Smooth muscle cell (in vitro differentiated cells): ENCODE results near the gene MRPS2. TPM values are rescaled to one million over a fixed set of nuclear protein-coding genes. Genes with fewer than 3 reads are reported as not detected.

Experiments
- DNase-seq: peaks from one replicate; lab custom pipeline; 2025; ENCODE audit not compliant: unreplicated experiment; lab: John Stamatoyannopoulos, UW
- H2AFZ ChIP-seq: fragments of 200-600 bp; sonication (generic); 2 replicates; pipeline ENCODE4 v1.6.0; 2016; ENCODE audit warnings: antibody characterized with exemption, low read depth, mild to moderate bottlenecking
- H3F3A ChIP-seq: fragments of 200-600 bp; sonication (generic); 2 replicates; pipeline ENCODE4 v1.6.0; 2017; ENCODE audit warnings: antibody characterized with exemption, low read depth
- H3K27ac ChIP-seq: fragments of 200-600 bp; sonication (generic); 2 replicates; pipeline ENCODE4 v1.5.1; 2016; ENCODE audit warnings: low read depth, mild to moderate bottlenecking
- H3K27me3 ChIP-seq: fragments of 200-600 bp; sonication (generic); 2 replicates; pipeline ENCODE4 v1.6.1; 2016; ENCODE audit warnings: low read depth, mild to moderate bottlenecking
- H3K36me3 ChIP-seq: fragments of 200-600 bp; sonication (generic); 2 replicates; pipeline ENCODE4 v1.5.1; 2016; ENCODE audit warnings: low read depth
- H3K4me1 ChIP-seq: fragments of 200-600 bp; sonication (generic); 2 replicates; pipeline ENCODE4 v1.5.1; 2016; ENCODE audit warnings: low read depth
- H3K4me2 ChIP-seq: fragments of 200-600 bp; sonication (generic); 2 replicates; pipeline ENCODE4 v1.6.0; 2016; ENCODE audit warnings: mild to moderate bottlenecking
- H3K4me3 ChIP-seq: fragments of 200-600 bp; sonication (generic); 2 replicates; pipeline ENCODE4 v1.5.1; 2016; ENCODE audit warnings: mild to moderate bottlenecking
- H3K79me2 ChIP-seq: fragments of 200-600 bp; sonication (generic); 2 replicates; pipeline ENCODE4 v1.6.0; 2016; ENCODE audit warnings: low read depth, mild to moderate bottlenecking
- H3K9ac ChIP-seq: fragments of 200-600 bp; sonication (generic); 2 replicates; pipeline ENCODE4 v1.6.0; 2016; ENCODE audit warnings: low read depth
- H3K9me3 ChIP-seq: fragments of 200-600 bp; sonication (generic); replicated peaks from 2 replicates; pipeline ENCODE4 v1.5.1; 2016; ENCODE audit warnings: low read depth
- H4K20me1 ChIP-seq: fragments of 200-600 bp; sonication (generic); 2 replicates; pipeline ENCODE4 v1.6.0; 2016; ENCODE audit warnings: low read depth
- WGBS: methylation state at CpG from one replicate; pipeline ENCODE4 v1.1.7; 2016; ENCODE audit warnings: low lambda C conversion rate; 5-methylcytosine and 5-hydroxymethylcytosine counted together
- polyA plus RNA-seq: library from polyadenylated mRNA; unstranded; fragments of >200 nt; fragmentation: Nextera tagmentation; extraction: Ambion mirVana; gene quantifications from 2 replicates; pipeline ENCODE4 v1.2.1, GENCODE V29; 2016
- total RNA-seq: library from RNA; depleted of rRNA; stranded (reverse); fragments of >200 nt; gene quantifications from 2 replicates; pipeline ENCODE4 v1.2.3, GENCODE V29; 2014
- TF ChIP-seq, protein P1 (sequence below): fragments of 200-600 bp; sonication (generic); IDR thresholded peaks from 2 replicates; pipeline ENCODE4 v1.5.1; 2017; ENCODE audit warnings: borderline replicate concordance, mild to moderate bottlenecking, antibody characterized with exemption; ENCODE audit not compliant: insufficient read depth, poor library complexity, severe bottlenecking

Gene MRPS2
- total and polyA plus RNA-seq, 2 experiments from 2014 or later, result 30.7 to 49.0 TPM

DNA sequence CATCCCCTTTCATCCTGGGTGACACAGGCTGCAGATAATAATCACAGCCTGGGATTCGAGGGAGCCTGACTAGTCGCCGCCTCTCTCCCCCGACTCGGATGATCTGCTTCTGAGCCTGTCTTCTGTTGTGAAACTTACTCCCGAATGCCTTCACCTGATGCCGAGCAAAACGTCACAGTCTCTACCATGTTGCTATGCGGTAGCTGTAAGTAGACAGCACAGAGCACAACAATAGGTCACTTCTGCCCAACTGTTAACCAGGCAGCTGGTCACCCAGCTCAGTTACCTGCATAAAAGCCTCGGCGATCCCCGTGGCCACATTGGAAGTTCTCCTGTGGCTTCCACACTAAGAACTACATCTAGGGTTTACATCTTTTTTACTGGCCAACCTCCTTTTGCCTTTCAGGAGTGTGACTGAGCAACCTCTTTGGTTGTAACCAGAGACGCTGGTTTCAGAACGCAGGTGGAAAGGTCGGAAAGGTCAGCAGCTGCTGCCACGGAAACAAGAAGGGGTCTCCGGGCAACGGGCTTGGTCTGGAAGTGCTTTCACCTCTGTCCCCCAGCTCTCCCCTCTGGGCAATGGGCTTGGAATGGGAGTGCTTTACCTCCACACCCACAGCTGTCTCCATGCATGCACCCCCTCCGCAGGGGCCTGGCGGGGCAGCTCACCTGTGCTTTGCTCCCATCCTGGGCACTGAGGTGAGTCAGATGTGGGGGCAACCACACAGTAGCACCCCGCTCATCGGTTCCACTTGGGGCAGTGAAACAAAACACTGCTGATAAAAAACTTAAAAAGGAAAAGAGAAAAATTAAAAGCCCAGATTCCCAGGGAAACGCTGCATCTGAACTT is 28.5 kb upstream of the MRPS2 start:
- peaks cover 20% of the 10 kb centered on the region for H3K4me1 ChIP-seq
- WGBS, result 77% methylated on average over 23 of the region's 23 CpGs
- DNase-seq, result no peak
- H3F3A ChIP-seq, result no peaks in the 10 kb centered on the region
- H3K4me3 ChIP-seq, result no peak overlapping the region
- H3K27ac ChIP-seq, result no peak overlapping the region
- no peak overlapping the region for H3K9ac ChIP-seq
- peaks cover 6% of the 10 kb centered on the region for H4K20me1 ChIP-seq
- H3K27me3 ChIP-seq, result no peaks in the 10 kb centered on the region
- TF ChIP-seq, protein P1, sequence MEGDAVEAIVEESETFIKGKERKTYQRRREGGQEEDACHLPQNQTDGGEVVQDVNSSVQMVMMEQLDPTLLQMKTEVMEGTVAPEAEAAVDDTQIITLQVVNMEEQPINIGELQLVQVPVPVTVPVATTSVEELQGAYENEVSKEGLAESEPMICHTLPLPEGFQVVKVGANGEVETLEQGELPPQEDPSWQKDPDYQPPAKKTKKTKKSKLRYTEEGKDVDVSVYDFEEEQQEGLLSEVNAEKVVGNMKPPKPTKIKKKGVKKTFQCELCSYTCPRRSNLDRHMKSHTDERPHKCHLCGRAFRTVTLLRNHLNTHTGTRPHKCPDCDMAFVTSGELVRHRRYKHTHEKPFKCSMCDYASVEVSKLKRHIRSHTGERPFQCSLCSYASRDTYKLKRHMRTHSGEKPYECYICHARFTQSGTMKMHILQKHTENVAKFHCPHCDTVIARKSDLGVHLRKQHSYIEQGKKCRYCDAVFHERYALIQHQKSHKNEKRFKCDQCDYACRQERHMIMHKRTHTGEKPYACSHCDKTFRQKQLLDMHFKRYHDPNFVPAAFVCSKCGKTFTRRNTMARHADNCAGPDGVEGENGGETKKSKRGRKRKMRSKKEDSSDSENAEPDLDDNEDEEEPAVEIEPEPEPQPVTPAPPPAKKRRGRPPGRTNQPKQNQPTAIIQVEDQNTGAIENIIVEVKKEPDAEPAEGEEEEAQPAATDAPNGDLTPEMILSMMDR, result no peak
- no peaks in the 10 kb centered on the region for H3K9me3 ChIP-seq
- H2AFZ ChIP-seq, result no peak overlapping the region
- no peaks in the 10 kb centered on the region for H3K79me2 ChIP-seq
- H3K36me3 ChIP-seq, result no peaks in the 10 kb centered on the region
- H3K4me2 ChIP-seq, result no peak overlapping the region

DNA sequence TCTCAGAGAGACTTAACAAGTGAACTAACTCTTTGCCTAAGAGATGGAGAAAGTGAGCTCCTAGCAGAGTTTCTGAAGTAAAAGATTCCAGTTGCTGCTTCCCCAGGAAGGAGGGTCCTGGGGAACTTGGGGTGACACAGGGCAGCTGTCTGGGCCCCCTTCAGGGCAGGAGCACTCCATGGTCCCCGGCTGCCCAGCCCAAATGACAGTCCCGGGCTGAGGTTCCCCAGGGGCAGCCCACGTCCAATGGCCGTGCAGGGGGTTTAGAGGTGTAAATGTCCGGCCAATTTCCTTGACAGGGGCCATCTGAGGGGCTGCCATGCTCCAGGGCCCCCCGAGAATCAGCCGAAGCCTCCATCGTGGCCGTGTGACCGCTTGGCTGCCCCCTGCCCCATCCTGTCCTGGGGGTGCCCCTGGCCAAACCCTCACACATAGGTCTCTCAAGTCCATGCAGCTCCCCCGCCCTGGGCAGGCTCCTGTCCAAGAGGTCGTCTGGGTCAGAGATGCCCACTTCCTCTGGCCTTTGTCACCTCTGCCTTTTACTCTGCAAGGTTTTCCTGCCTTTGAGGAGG is 26.4 kb upstream of the MRPS2 start:
- peaks cover 6% of the 10 kb centered on the region for H4K20me1 ChIP-seq
- no peak overlapping the region for H2AFZ ChIP-seq
- no peak overlapping the region for H3K27ac ChIP-seq
- WGBS, result 95% methylated on average over 12 of the region's 12 CpGs
- H3K4me2 ChIP-seq, result no peak overlapping the region
- no peak overlapping the region for H3K4me3 ChIP-seq
- H3K4me1 ChIP-seq, result peaks cover 13% of the 10 kb centered on the region
- H3K36me3 ChIP-seq, result no peaks in the 10 kb centered on the region
- no peaks in the 10 kb centered on the region for H3K9me3 ChIP-seq
- H3K9ac ChIP-seq, result no peak overlapping the region
- H3K79me2 ChIP-seq, result no peaks in the 10 kb centered on the region
- no peaks in the 10 kb centered on the region for H3K27me3 ChIP-seq
- DNase-seq, result no peak
- H3F3A ChIP-seq, result no peaks in the 10 kb centered on the region
- TF ChIP-seq, protein P1, result no peak

DNA sequence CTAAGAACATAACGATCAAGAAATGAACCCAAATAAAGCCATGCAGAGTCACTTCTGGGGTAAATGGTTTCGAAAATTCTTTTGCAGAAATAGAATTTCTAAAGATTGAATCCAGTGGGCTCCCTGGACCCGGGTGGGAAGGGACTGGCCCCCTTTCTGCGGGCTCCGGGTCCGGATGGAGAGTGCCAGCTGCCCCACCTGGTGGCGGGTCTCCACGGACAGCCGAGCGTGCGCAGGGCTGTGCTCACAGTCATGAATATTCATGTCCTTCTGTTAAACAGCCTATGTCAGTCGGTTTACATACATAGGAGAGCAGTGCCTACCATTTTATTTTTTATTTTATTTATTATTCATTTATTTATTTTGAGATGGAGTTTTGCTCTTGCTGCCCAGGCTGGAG is 25.6 kb upstream of the MRPS2 start:
- Histone ChIP-seq H3K27me3 (no peaks in the 10 kb centered on the region), H3F3A (no peaks in the 10 kb centered on the region), H4K20me1 (peaks cover 6% of the 10 kb centered on the region), H3K79me2 (no peaks in the 10 kb centered on the region), H3K4me2 (no peak overlapping the region), H3K4me3 (no peak overlapping the region), H3K9ac (no peak overlapping the region), H3K36me3 (no peaks in the 10 kb centered on the region), H3K27ac (no peak overlapping the region), H3K4me1 (peaks cover 9% of the 10 kb centered on the region), H3K9me3 (no peaks in the 10 kb centered on the region), H2AFZ (no peak overlapping the region)
- 29% methylated on average over 12 of the region's 12 CpGs for WGBS
- no peak for DNase-seq
- TF ChIP-seq, protein P1, result peak; percentile 48
